Measurements from ENCODE around the gene EFNB1. TPM values are rescaled to one million over a fixed set of nuclear protein-coding genes. Genes with fewer than 3 reads are reported as not detected.

Gene EFNB1
- total and polyA plus RNA-seq, 2 of the 8 experiments (the other 6 are each of a cell fraction or from before 2014, with no cell fraction given), result 2.3 to 5.4 TPM

DNA sequence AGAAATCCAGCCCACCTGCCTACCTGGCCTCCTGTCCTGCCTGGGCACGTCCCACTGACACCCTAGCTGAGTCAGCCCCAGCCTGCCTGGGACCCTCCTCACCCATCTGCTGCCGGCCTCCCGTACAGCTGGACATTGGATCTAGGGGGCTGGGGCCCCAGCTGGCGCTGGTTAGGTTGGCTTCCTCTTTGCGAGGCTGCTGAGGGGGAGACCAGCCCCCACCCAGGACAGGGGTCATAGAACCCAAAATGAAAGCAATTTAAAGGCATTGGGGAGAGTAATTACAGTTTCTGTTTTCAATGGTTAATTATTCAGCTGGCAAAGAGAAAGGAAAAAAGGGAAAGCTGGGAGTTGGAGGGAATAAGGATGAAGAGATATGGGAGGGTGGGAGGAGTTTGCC is 15.8 kb downstream of the EFNB1 start:
- H4K91ac ChIP-seq (replicated peaks; ENCODE audit: insufficient read length, low read length), result no peak overlapping the region
- H3K23me2 ChIP-seq (ENCODE audit: low read depth, low read length), result no peaks in the 10 kb centered on the region
- DNase-seq (ENCODE audit: low read depth in 1 of 2, low spot score in 2 of 2) (no peak), FAIRE-seq (no peak)
- H3K36me3 ChIP-seq (ENCODE audit: control insufficient read depth in 2 of 4, insufficient read depth in 4 of 4, low read length in 3 of 4), result no peaks in the 10 kb centered on the region; a peak in 3 of 8 replicates
- no peak overlapping the region for H3K27ac ChIP-seq (ENCODE audit: low read depth, low read length)
- H3K23ac ChIP-seq (ENCODE audit: insufficient read length), result no peak overlapping the region
- H3K79me1 ChIP-seq (ENCODE audit: low read depth, low read length), result no peaks in the 10 kb centered on the region
- H4K8ac ChIP-seq (ENCODE audit: extremely low read depth, insufficient read depth, low read length), result no peak overlapping the region
- H2BK20ac ChIP-seq (ENCODE audit: low read length), result no peak overlapping the region
- no peak overlapping the region for H3K4me3 ChIP-seq (ENCODE audit: extremely low read depth in 1 of 4, insufficient read depth in 2 of 4, low read depth in 3 of 4, low read length in 4 of 4)
- TF ChIP-seq ATF3 (IDR thresholded peaks at IDR 0.05; ENCODE audit: insufficient read depth, low read depth, low read length) (no peak), ZNF274 (IDR thresholded peaks at IDR 0.05; ENCODE audit: borderline replicate concordance, extremely low read depth, low read length) (no peak), NANOG (IDR thresholded peaks at IDR 0.05; ENCODE audit: insufficient read depth, low read depth, low read length, poor library complexity, severe bottlenecking) (no peak), SP1 (IDR thresholded peaks at IDR 0.05; ENCODE audit: low read depth, low read length) (no peak), POLR2A (IDR thresholded peaks at IDR 0.05; ENCODE audit: control extremely low read depth in 1 of 2, low read depth in 2 of 2, low read length in 2 of 2) (no peak), HDAC6 (IDR thresholded peaks at IDR 0.05; ENCODE audit: low read depth, low read length) (no peak), YY1 (IDR thresholded peaks at IDR 0.05; ENCODE audit: low read depth, low read length) (no peak), GABPA (IDR thresholded peaks at IDR 0.05; ENCODE audit: borderline replicate concordance, insufficient read depth, low read length) (no peak), FOSL1 (IDR thresholded peaks at IDR 0.05; ENCODE audit: insufficient read depth, low read depth, low read length) (no peak)
- TF ChIP-seq, protein P1, sequence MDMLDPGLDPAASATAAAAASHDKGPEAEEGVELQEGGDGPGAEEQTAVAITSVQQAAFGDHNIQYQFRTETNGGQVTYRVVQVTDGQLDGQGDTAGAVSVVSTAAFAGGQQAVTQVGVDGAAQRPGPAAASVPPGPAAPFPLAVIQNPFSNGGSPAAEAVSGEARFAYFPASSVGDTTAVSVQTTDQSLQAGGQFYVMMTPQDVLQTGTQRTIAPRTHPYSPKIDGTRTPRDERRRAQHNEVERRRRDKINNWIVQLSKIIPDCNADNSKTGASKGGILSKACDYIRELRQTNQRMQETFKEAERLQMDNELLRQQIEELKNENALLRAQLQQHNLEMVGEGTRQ (IDR thresholded peaks at IDR 0.05; ENCODE audit: low read length), result no peak
- H3K9ac ChIP-seq (replicated peaks in 1 of 4; ENCODE audit: extremely low read depth in 1 of 4, low read depth in 3 of 4, low read length in 3 of 4), result no peak overlapping the region
- no peaks in the 10 kb centered on the region for H3K79me2 ChIP-seq (ENCODE audit: control insufficient read depth in 1 of 2, insufficient read depth in 2 of 2, low read length in 2 of 2)
- H3K18ac ChIP-seq (ENCODE audit: extremely low read depth, low read length), result no peak overlapping the region
- no peak overlapping the region for H3K4ac ChIP-seq (replicated peaks; ENCODE audit: insufficient read length, low read depth, low read length)
- H2AFZ ChIP-seq (ENCODE audit: low read length), result no peak overlapping the region
- ChIA-PET POLR2A (ENCODE audit: partially characterized antibody) (no interaction called here), CTCF (ENCODE audit: partially characterized antibody) (interaction anchor here (1.0 to 1.1 kb wide), 2 partner anchors 10 to 102 kb away, joined by 3 read pairs; no protein-coding TSS in a partner anchor)
- H4K5ac ChIP-seq (ENCODE audit: insufficient read length, low read depth, low read length), result no peak overlapping the region
- H2BK120ac ChIP-seq (replicated peaks; ENCODE audit: low read depth, low read length), result no peak overlapping the region
- H2BK15ac ChIP-seq (ENCODE audit: low read length), result no peak overlapping the region
- no peak overlapping the region for H2AK5ac ChIP-seq (ENCODE audit: low read depth, low read length)
- H3K14ac ChIP-seq (ENCODE audit: insufficient read length), result no peak overlapping the region
- 100% methylated on average over 3 of the region's 5 CpGs; no CpG with 5 or more reads in 1 of the 2 experiments for WGBS, 2 experiments (ENCODE audit: extremely low coverage in 1 of 2, insufficient coverage in 1 of 2, insufficient read length in 1 of 2, insufficient replicate concordance in 2 of 2, low coverage in 1 of 2, low lambda C conversion rate in 2 of 2, missing lambda C conversion rate in 1 of 2)
- H3K56ac ChIP-seq (replicated peaks; ENCODE audit: insufficient read length, low read depth, low read length), result no peak overlapping the region
- H3K27me3 ChIP-seq (replicated peaks in 1 of 4; ENCODE audit: control insufficient read depth in 3 of 4, extremely low read depth in 1 of 4, insufficient read depth in 3 of 4, low read length in 3 of 4), result peaks cover 0 to 11% (median 5%) of the 10 kb centered on the region in 4 experiments; a peak in 3 of 7 replicates
- H3K4me2 ChIP-seq (ENCODE audit: insufficient read depth in 1 of 2, low read depth in 2 of 2, low read length in 2 of 2), result no peak overlapping the region
- no peak overlapping the region for H2BK5ac ChIP-seq (ENCODE audit: low read depth, low read length)
- H3K4me1 ChIP-seq (replicated peaks in 1 of 4; ENCODE audit: control insufficient read depth in 3 of 4, insufficient read depth in 4 of 4, low read length in 3 of 4), result peaks cover 0 to 19% (median 11%) of the 10 kb centered on the region in 4 experiments; a peak in 4 of 7 replicates
- no peaks in the 10 kb centered on the region for H3K9me3 ChIP-seq (ENCODE audit: insufficient read depth in 2 of 2, low read depth in 1 of 2, low read length in 1 of 2)
- H2BK12ac ChIP-seq (ENCODE audit: low read depth, low read length), result no peak overlapping the region
- H4K20me1 ChIP-seq (replicated peaks in 1 of 2; ENCODE audit: control insufficient read depth in 1 of 2, insufficient read depth in 2 of 2, low read length in 2 of 2), result no peaks in the 10 kb centered on the region
